Measurements from ENCODE around the gene LRRC27.
A peak's percentile ranks its signal among the peaks of the same experiment; 100 is the strongest.

LRRC27 gene

DNA sequence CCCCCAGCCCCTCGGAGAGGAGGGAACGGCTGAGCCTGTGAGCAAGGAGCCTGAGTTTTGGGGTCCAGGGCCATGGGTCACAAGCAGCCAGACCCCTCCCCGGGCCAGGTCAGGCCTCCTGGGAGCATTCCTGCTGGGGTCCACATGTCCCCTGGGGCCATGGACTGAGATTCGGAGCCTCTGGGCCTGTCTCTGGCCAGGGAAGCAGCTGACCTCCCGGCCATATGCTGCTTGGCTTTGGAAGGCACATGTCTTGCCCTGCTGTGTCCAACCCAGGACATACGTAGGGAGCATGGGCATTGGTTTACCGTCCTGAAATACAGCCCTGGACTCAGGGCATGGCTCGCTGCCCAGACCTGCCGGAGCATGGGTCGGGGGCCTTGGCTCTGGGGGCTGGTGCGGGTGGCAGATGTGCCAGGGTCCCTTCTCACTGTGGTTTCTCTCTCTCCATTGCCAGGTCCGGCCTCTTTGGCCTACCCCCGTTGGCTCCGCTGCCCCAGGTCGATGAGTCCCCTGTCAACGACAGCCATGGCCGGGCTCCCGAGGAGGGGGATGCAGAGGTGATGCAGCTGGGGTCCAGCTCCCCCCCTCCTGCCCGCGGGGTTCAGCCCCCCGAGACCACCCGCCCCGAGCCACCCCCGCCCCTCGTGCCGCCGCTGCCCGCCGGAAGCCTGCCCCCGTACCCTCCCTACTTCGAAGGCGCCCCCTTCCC, 72.3 kb downstream of the LRRC27 start:
- DNase-seq, result no peak

DNA sequence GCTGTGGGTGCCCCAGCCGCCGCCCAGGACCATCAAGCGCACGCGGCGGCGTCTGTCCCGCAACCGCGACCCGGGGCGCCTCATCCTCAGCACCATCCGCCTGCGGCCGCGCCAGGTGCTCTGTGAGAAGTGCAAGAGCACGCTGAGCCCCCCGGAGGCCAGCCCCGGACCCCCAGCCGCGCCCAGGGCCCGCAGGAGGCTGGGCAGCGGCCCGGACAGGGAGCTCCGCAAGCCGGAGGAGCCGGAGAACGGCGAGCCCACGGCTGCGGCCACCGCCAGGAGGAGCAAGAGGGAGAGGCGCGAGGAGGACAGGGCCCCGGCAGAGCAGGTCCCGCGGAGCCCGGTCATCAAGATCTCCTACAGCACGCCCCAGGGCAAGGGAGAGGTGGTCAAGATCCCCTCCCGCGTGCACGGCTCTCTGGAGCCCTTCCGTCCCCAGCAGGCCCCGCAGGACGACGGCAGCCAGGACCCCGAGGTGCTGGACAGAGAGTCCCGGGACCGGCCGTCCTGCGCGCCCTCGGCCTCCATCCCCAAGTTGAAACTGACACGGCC, 73.0 kb downstream of the LRRC27 start:
- no peak for DNase-seq

DNA sequence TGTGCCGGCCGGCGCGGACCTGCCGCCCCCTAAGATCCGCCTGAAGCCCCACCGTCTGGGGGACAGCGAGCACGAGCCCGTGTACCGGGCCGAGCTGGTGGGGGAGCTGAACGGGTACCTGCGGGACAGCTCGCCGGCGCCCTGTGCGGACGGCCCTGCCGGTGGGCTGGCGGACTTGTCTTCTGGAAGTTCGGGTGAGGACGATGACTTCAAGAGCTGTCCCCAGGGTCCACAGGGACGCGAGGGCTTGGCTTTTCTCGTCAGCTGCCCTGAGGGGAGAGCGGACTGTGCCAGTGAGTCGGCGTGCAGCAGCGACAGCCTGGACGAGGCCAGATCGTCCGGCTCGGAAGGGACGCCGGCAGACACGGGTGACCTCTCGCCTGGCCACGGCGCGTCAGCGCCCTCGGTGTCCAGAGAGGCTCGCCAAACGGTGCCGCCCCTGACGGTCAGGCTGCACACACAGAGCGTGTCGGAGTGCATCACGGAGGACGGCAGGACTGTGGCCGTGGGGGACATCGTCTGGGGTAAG, 73.5 kb downstream of the LRRC27 start:
- DNase-seq, result no peak

DNA sequence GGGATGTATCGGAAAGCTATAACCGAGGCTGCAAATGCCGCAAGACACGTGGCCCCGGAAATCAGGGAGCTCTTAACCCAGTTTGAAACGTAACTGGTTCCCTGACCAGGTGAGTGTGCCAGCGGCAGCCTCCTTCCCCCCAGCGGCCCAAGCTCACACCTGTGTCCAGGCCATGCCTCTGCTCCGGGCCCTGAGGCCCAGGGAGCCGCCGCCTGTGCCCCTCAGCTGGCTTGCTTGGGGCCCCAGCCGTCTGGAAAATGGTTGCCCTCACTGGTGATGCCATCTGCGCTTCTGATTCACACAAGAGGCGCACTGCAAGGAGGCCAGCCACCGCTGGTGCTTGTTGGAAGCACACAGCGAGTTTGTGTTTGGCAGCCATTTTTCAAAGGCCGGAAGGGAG, 74.2 kb downstream of the LRRC27 start:
- DNase-seq, result no peak

DNA sequence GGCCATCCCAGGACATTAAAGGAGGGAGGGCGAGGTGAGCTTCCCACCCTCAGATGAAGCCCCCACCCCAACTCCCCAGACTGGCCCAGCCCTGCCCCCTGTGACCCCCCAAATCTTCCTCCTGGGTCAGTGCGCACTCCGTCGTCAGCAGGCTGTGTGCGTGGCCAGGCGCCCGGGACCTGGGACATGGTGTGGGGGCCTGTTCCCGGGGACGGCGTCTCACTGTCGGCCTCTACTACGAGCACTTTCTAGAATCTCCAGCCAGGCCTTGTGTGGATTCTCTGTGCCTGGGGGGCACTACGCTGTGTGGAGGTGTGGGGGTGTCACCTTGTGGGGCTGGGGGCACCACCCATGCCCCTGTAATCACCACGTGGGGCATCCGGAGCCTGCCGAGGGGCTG, 74.8 kb downstream of the LRRC27 start:
- DNase-seq, result no peak

DNA sequence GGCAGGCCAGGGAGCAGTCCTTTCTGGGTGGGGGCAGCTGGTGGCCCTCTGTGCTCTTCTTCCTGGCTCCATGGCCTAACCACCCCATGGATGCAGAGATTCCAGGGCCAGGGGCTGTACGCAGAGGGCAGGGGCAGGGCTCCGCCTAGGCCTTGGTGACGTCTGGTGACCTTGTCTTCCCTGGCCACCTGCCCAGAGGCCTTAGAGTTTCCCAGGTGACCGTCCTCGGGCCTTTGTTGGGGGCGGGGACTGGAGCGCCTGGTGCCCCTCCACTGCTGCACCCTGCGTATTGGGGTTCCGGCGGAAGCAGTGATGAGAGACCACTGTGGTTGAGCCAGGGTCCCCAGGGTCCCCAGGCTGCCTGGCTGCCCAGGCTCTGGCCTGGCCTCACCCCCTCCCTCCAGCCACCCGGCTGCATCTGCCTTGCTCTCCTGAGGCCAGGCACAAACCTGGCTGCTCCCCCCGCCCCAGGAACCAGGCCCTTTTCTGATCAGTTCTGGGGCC, 75.3 kb downstream of the LRRC27 start:
- DNase-seq, result no peak

DNA sequence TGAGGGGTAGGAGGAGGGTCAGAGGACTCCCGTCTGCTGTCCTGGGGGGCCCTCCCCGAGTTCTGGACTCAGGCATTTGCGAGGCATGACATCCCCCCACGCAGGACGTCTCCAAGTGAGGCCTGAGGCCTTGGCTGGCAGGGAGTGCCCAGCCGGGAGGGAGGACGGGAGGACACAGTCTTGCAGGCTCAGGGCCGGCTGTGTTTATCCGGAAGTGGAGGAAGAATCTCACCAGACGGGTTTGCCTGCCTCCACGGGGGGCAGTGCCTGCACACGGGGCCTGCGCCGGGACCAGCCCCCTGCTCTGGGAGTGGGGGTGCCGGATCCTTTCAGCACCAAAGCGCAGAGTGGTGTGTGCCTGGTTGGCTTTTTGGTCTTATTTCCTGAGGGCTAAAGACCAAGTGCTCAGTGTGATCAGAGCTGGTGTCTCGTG, 75.9 kb downstream of the LRRC27 start:
- DNase-seq, result peak; percentile 62 to 79 (median 74)

- peak; percentile 36 to 70 (median 48) for DNase-seq
These were observed 76.4 kb downstream of the LRRC27 start for GRCh38 chr10:132408367-132408781.

GRCh38 chr10:132408823-132409666, 77.1 kb downstream of the LRRC27 start:
- DNase-seq, result no peak

DNA sequence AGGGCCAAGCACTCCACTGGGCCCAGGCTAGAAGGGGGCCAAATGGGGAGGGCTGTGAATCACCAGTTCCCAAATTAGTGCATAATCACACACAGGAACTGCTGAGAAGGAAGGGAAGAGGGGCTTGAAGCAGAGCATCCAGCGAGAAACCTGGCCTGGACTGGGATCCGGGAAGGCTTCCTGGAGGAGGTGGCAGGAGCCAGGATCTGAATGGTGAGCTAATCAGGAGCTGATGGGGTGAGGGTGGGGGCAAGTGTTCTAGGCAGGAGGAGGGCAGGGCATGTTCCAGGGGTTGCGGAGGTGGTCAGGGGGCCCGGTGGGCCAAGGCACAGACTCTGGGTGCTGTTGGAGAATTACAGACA, 77.7 kb downstream of the LRRC27 start:
- DNase-seq, result peak in 1 of 4 experiments; percentile 24

DNA sequence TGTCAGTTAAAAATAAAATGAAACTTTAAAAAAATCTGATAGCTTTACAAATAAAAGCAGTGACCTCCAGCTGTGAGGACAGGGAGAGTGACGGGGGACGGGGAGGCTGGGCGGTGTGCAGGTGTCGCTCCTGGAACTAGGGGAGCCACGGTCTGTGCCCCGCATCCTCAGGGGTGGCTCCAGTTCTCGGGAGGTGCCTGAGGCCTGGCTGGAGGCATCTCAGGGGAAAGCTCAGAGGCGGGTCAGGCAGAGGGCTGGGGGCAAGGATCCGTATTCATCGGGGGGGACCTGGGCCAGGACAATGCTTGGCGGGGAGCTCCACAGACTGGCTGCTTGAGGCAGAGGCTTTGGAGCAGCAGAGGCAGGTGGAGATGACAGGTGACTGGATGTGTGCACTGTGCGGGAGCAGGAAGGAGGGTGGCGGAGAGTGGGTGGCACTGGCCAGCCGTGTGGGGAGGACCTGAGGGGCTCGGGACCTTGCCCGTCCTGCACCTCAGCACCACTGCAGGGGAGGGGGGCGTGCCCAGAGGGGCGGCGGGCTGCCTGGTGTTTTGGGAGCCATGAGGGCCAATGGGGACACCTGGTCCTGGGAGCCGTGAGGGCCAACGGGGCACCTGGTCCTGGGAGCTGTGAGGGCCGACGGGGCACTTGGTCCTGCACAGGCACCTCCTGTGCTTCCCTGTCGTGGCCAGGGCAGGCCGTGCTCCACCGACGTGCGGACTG, 78.2 kb downstream of the LRRC27 start:
- DNase-seq, result no peak

GRCh38 chr10:132410779-132411532, 79.0 kb downstream of the LRRC27 start:
- DNase-seq, result no peak

DNA sequence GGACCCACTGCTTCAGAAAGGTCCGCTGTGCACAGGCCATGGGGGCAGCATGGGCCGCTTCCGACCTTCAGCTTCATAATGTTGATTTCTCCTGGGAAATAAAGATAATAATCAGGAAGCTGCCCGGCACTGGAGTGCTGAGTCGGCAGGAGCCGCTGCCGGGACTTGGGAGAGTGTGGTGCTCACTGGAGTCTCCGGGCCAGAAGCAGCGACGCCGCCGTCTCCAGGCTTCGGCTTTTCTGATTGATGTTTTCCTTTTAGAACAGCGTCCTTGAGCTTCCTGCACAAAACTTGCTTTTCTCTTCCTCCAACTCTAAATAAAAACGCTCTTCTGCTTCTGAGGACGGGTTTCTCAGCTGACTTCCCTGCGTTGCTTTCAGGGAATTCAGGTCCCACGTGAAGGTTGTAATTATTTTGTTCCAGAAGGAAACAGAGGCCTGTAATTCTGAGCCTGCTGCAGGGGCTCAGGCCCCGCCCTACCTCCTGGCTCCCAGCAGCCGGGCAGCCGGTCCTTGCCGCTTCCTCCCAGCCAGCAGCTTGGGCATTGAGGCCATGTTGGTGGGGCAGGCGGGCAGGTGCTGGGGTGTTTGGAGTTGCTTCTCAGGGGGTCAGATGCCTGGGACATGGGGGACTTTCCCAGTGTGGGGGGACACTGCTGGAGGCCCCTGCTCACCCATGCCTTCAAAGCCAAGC, 79.7 kb downstream of the LRRC27 start:
- peak; percentile 43 to 67 (median 48) for DNase-seq

DNA sequence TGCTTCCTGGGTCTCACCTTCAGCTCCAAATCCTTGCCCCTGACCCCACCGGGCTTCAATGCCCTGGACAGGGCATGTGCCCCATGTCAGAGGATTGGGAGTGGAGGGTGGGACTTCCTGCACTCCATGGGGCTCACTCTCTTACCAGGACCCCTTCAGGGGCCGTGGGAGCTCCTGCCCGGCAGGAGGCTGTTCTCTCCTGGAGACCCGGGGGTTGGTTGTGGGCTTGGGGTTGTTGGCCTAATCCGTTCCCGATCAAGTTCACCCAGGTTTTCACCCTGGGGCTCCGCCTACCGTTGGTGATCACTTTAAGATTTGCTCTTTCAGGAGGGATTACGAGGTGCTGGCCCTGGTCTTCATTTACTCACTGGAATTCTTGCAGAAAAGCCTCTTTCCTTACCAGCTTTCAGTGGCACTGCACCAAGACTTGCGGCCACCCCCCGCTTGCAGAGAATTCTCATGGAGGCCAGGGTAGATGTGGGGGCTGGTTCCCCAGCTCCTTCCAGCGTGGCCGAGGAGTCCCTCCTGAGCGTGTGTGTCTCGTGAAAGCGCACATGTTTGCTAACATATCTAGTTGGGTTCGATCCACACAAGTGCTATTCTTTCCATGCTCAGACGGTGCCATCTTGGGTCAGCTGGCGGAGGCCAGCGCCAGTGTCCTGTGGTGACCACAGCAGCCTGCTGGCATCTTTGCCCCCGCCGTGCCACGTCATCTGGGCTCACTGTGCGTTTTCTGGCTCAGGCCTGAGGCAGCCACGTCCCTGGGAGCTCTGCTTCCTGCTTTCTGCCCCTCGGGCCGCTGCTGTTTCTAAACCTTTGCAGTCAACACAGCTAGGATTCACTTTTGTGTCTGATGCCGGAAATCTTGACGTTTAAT, 80.6 kb downstream of the LRRC27 start:
- DNase-seq, result peak; percentile 77 to 86 (median 81)

GRCh38 chr10:132413226-132414205, 81.5 kb downstream of the LRRC27 start:
- DNase-seq, result no peak

DNA sequence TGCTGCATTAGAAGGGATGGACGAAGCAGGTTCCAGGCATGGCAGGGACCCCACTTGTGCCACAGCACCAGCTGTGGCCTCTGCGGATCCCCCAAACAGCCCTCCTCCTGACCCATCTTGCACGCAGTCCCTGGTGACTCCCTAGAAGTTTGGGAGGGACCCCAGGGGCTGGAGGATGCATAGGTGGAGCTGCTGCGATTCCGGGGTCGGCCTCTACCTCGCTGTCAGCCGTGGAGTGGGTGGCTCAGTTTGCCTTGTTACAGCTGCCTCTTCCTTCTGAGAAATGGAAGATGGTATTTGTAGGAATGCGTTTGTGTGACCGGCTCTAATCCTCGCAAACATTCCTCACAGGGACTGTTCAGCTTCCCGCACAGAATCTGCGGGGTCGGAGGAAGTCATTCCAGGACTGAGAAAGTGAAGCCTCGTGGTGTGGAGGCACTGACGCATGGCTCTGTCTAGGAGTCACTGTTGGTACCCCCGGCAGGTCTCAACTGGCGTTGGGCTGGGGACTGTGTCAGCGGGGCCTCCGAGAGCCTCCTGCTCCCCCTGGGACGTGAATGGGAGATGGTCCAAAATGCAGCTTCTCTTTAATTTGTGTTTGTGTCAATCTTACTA, 82.5 kb downstream of the LRRC27 start:
- DNase-seq, result no peak

DNA sequence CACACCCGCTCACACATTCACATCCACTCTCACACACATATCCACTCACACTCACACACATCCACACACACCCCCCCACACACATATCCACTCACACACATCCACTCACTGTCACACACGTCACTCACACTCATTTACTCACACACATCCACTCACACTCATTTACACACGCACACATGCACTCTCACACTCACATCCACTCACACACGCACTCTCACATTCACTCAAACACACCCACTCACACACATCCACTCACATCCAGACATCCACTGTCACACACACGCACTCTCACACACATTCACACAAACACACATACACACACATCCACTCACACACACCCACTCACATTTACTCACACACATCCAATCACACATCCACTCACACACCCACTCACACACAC, 83.3 kb downstream of the LRRC27 start:
- no peak for DNase-seq

DNA sequence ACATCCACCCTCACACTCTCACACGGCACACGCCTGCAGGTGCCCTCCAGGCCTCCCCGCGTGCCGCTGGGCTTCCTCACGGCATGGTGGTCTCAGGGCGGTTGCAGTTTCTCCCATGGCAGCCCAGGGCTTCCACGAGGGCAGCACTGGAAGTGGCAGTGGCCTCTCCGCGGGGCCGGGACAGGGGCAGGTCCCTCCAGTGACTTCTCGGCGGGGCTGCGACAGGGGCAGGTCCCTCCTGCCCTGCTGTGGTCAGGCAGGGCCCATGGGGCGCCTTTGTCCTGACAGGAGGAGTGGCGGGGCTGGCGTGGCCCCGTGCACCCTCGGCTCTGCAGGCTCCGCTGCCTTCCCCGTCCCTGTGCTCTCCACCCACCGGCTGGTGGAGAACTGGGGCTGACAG, 84.0 kb downstream of the LRRC27 start:
- no peak for DNase-seq

All from suppressor macrophage (primary cell).